HG02981 (cell line): ENCODE measurements around the gene KAT6B.
A peak's percentile ranks its signal among the peaks of the same experiment; 100 is the strongest.
"Not testable (repeated sequence)": the region's sequence is repeated elsewhere in the genome, so short reads cannot be mapped to it uniquely, and the experiment has no call there.

Experiments
- ATAC-seq: cut with Tn5 transposase; IDR thresholded peaks from one replicate; pipeline ENCODE4 v1.9.1; 2021; ENCODE audit warnings: mild to moderate bottlenecking, moderate library complexity; ENCODE audit not compliant: unreplicated experiment

Gene KAT6B

GRCh38 chr10:74887614-74888284 is 61.3 kb downstream of the KAT6B start:
- no peak for ATAC-seq

DNA sequence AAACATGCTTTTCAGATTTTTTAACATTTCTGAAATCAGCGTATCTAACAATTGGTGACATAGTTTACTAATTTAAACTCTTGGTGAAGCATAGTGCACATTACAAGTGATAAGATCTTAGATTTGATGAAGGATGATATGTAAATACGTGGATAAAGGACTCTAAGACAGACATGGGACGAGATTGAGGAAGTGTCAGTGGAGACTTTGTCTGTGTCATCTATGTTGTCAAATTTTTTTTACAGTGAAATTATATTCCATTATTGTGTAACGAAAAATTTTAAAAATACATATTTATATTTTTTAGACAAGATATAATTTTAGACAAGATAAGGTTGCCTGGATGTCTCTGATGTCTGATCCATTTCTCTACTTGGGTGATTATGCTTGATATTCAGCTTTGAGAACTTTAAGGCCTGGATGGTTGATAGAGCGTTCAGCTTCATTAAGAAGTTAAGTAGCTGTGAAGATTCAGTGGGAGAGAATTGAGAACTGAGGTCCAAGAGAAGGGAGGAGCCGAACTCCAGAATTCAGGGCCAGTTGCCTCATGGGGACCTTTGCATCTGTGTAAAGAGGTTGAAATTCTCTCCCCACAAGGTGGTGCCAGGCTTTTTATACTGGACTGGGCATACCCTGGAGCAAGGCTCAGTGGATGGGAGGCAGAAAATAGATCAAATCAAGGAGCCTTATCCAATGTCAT is 62.7 kb downstream of the KAT6B start:
- ATAC-seq: no peak

GRCh38 chr10:74889662-74889998 is 63.2 kb downstream of the KAT6B start:
- ATAC-seq: no peak

DNA sequence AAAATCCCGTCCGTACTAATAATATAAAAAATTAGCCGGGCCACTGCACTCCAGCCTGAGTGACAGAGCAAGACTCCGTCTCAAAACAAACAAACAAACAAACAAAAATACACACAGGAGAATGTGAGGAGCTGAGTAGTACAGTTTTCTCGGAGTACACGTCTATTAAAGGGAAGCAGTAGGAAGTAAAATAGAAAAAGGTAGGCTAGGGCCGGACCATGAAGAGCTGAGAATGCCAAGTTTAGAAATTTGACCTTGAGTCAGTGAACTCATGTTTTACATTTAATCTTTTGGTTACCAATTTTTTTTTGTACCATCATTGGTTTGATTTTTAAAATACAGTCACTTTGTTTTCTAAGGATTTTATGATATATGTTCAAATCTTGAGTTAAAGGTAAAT is 64.1 kb downstream of the KAT6B start:
- ATAC-seq: no peak

DNA sequence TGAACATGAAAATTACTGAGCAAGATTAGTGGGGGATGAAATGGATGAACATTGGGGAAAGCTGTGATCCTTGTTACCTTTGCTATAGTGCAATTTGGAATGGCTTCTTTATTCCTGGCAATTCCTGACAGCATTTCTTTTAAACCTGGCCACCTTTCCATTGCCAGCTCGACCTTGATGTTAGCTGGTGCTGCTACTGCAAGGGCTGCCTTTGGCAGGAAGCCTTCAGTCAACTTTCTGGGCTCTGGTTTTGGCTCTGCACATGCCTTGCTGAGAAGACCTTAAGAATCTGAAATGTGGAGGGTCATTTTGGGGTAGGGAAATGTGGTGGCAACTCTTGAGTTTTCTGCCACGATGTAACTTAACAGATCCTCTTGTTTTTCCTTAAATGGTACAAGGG is 64.7 kb downstream of the KAT6B start:
- ATAC-seq: no peak

GRCh38 chr10:74892839-74893238 is 66.4 kb downstream of the KAT6B start:
- no peak for ATAC-seq

DNA sequence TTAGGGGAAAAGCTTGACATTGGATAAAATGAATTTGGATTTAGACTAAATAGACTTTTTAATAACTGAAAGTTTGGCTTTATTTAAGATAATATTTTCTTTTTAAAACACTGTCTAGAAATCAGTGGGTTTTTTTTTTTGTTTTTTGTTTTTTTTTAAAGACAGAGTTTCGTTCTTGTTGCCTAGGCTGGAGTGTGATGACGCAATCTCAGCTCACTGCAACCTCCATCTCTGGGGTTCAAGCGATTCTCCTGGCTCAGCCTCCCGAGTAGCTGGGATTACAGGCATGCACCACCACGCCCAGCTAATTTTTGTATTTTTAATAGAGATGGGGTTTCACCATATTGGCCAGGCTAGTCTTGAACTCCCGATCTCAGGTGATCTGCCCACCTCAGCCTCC is 66.9 kb downstream of the KAT6B start:
- not testable (repeated sequence) for ATAC-seq

DNA sequence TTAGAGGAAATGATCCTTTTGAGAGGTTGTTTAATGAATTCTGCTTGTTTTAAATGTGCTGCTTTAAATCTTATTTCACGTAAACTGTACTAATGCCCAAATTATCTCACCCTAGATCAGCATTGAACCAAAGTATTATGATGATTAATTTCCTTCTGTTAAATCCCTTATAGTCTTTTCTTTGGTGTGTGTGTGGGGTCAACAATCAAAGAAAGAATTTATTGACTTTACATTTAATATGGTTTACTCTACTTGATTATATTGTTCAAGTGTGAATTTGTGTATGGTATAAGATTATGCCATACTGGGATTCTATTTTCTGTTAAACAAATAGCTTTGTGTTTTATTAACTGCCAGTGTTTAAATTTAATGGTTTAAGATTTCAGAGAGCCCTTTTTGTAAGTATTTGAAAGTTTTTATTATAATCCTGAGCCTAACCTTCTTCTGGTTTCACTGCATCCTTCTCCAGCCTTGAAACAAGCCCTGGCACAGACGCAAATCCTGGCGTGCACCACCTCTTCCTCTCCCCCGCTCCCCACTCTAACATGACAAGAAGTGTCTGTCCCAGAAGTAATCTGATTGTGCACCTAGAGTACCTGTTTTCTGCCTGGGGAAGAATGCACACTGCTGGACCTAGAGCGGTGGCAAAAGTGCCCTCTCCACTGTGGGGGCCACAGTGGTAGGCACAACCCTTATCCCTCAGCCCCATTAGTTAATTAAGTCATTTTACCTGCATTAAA is 70.6 kb downstream of the KAT6B start:
- ATAC-seq: no peak

GRCh38 chr10:74898201-74898976 is 72.0 kb downstream of the KAT6B start:
- ATAC-seq: peak; percentile 66

GRCh38 chr10:74900297-74900696 is 73.9 kb downstream of the KAT6B start:
- peak; percentile 65 for ATAC-seq

DNA sequence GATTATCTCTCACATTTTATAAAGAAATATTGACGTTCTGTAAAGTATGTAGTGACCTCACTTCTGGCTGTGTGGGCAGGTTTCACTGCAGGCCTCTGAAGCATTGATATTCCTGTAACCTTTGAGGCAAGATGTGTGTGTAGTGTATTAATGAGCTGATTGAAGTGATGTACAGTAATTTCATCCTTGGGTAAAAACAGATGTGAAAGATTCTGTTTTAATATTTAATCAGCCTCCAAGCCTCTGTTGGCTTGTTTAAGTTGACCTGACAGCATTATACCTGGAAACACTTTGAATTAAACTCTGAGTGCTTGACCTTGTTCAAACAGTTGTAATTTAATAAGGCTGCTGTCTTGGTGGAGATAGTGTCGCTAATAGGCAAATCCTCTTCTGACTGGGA is 74.9 kb downstream of the KAT6B start:
- ATAC-seq: no peak

DNA sequence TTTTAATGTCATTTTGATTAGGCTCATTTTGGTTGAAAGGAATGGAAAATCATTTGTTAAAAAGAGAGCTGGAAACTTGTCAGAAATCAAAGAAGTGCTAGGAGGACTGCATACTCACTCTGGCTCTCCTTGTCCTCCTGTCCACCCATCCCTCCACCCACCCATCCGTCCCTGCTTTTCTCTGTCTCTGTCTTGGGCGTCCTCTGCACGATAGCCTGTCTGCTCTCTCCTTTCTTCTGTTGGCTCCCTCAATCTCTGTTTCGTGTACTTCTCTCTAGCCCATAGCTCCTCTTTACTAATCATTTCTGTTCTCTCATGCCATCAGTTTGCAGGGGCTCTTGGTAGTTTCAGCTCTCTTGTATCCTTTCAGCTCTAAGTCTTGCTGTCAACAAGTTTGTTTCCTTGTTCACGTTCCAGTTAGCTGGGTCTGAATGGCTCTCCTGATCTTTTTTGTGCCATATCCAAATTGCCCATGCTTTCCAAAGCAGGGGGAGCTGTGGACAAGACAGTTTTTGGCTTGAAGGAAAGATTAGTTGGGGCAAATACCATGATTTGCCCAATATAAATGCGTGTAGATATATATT is 75.6 kb downstream of the KAT6B start:
- no peak for ATAC-seq

DNA sequence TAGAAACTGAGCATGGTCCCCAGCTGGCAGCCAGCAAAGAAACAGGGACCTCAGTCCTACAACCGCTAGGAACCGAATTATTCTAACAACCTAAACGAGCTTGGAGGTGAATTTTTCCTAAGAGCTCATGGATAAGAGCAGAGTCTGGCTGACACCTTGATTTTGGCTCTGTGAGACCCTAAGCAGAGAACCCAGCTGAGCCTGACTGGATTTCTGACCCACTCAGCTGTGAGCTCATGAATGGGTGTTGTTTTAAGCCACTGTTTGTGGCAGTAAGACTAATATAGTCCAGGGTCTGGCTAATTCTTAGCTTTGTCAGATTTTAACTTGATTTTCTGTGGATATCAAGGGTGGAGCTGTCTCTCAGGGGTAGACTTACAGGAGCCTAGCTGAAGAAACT is 77.1 kb downstream of the KAT6B start:
- ATAC-seq: no peak

- no peak for ATAC-seq
These were observed 80.3 kb downstream of the KAT6B start for GRCh38 chr10:74906611-74907198.

DNA sequence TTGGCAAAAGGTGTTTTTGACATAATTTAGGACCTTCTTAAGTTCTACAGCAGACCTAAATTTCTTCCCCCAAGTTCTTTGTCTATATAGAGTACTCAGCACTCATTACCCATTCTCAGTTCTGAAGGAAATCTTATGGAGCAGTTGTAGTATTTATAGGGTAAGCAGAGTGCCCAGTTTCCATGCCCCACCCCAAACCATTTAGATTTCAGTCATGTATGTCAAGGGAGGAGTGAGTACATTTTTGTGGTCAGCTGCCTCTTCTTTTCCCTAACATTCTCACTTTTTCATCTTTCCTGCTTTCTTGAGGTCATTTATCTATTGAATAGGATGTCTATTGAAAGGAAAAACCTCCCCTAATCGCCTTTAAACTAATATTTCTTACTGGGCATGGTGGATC is 83.3 kb downstream of the KAT6B start:
- ATAC-seq: no peak

GRCh38 chr10:74910241-74910975 is 84.0 kb downstream of the KAT6B start:
- no peak for ATAC-seq

GRCh38 chr10:74910976-74911350 is 84.6 kb downstream of the KAT6B start:
- no peak for ATAC-seq

DNA sequence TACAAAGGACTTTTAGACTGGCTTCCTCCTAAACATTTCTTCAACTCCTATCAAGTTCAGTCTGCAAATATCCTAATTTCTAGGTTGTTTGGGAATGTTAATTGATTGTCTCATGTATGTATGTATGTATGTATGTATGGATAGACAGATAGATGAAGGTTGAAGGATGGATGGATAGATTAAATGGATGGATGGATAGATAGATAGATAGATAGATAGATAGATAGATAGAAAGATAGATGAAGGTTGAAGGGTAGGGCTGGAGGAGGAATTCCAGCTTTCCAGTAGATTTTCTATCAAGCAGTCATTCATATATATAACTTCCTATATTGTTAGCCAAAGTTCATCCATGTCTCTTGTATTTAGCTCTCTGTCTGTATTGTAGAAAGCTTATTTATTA is 85.8 kb downstream of the KAT6B start:
- ATAC-seq: no peak

GRCh38 chr10:74912682-74913081 is 86.3 kb downstream of the KAT6B start:
- no peak for ATAC-seq

DNA sequence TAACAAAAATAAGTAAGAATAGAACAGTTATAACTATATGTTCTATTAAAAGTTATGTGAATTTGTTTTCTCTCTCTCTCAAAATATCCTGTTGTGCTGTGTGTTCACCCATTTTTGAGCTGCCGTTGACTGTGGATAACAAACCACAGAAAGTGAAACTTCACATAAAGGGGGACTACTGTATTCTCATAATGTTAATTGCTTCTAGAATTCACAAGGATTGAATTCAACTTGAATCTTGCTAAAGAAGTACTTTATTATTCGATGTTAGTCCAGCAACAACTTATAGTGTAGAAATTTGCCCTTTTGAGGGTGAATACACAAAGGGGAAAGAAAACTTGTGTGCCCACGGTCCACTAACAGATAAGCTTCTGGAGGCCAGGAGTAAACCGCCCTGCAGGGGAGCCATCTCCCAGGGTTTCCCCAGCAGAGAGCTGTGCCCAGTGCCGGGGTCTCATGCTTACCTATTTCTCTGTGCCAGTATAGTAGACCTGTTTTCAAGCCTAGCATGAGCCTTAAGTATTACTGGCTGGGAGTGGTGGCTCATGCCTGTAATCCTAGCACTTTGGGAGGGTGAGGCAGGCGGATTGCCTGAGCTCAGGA is 87.1 kb downstream of the KAT6B start:
- ATAC-seq: no peak
